Liver (tissue), 9 donors: ENCODE measurements around the gene DPY30. TPM values are rescaled to one million over a fixed set of nuclear protein-coding genes. Genes with fewer than 3 reads are reported as not detected.

Experiments used
- DNase-seq: peaks from one replicate; pipeline ENCODE4 v3.0.0-alpha.2; 2017; ENCODE audit warnings: low spot score
- H3K27ac ChIP-seq, 2 donors: one replicate each; pipeline ENCODE4 v1.7.0; 2013; ENCODE audit warnings: inconsistent platforms in 2 of 2, low read length in 2 of 2, control low read depth in 1 of 2, low read depth in 1 of 2, mild to moderate bottlenecking in 1 of 2
- H3K27me3 ChIP-seq, 4 donors: one replicate each; pipeline versions ENCODE4 v1.6.1 to v1.7.0; 2013; ENCODE audit warnings: low read length in 3 of 4, inconsistent platforms in 1 of 4, mild to moderate bottlenecking in 1 of 4, moderate library complexity in 1 of 4; ENCODE audit not compliant: control insufficient read depth in 4 of 4, insufficient read depth in 4 of 4
- H3K36me3 ChIP-seq, 4 donors: one replicate each; pipeline versions ENCODE4 v1.6.1 to v1.7.0; 2013; ENCODE audit warnings: low read length in 3 of 4, mild to moderate bottlenecking in 3 of 4, low read depth in 1 of 4, moderate library complexity in 1 of 4; ENCODE audit not compliant: control insufficient read depth in 4 of 4, insufficient read depth in 3 of 4
- H3K4me1 ChIP-seq, 4 donors: one replicate each; pipeline versions ENCODE4 v1.6.1 to v1.7.0; 2013; ENCODE audit warnings: low read length in 3 of 4, mild to moderate bottlenecking in 3 of 4, moderate library complexity in 1 of 4; ENCODE audit not compliant: control insufficient read depth in 4 of 4, insufficient read depth in 4 of 4
- H3K4me3 ChIP-seq, 3 donors: one replicate each; pipeline versions ENCODE4 v1.6.1 to v1.7.0; 2013; ENCODE audit warnings: low read length in 3 of 3, control low read depth in 1 of 3, low read depth in 1 of 3, mild to moderate bottlenecking in 1 of 3
- H3K9ac ChIP-seq, 2 donors: one replicate each; pipeline ENCODE4 v1.7.0; 2013; ENCODE audit warnings: low read length in 2 of 2, mild to moderate bottlenecking in 2 of 2, moderate library complexity in 2 of 2, control low read depth in 1 of 2, low read depth in 1 of 2
- H3K9me3 ChIP-seq, 4 donors: one replicate each; pipeline versions ENCODE4 v1.6.1 to v1.7.0; 2013; ENCODE audit warnings: low read length in 3 of 4; ENCODE audit not compliant: control insufficient read depth in 4 of 4
- ATF3 ChIP-seq: IDR thresholded peaks from 2 replicates; pipeline ENCODE4 v1.6.1; 2016; ENCODE audit warnings: antibody characterized with exemption
- EGR1 ChIP-seq, 2 donors: IDR thresholded peaks; 2 replicates each; pipeline ENCODE4 v1.6.1; 2016 to 2018; ENCODE audit warnings: antibody characterized with exemption in 2 of 2, low read depth in 2 of 2
- FOXA1 ChIP-seq: IDR thresholded peaks from 2 replicates; pipeline ENCODE4 v1.6.1; 2016; ENCODE audit warnings: antibody characterized with exemption
- FOXA2 ChIP-seq: IDR thresholded peaks from 2 replicates; pipeline ENCODE4 v1.6.1; 2016; ENCODE audit warnings: antibody characterized with exemption
- GABPA ChIP-seq, 2 donors: IDR thresholded peaks in 1 of 2; conservative IDR thresholded peaks in 1 of 2; 2 replicates each; pipeline ENCODE4 v1.6.1; 2016; ENCODE audit warnings: antibody characterized with exemption in 2 of 2, mild to moderate bottlenecking in 1 of 2, moderate library complexity in 1 of 2
- HNF4A ChIP-seq, 2 donors: conservative IDR thresholded peaks; 2 replicates each; pipeline ENCODE4 v1.6.1; 2016; ENCODE audit warnings: antibody characterized with exemption in 2 of 2, mild to moderate bottlenecking in 2 of 2
- HNF4G ChIP-seq: IDR thresholded peaks from 2 replicates; pipeline ENCODE4 v1.6.1; 2016; ENCODE audit warnings: antibody characterized with exemption
- JUND ChIP-seq, 2 donors: IDR thresholded peaks; 2 replicates each; pipeline ENCODE4 v1.6.1; 2016; ENCODE audit warnings: antibody characterized with exemption in 2 of 2
- MAX ChIP-seq: IDR thresholded peaks from 2 replicates; pipeline ENCODE4 v1.6.1; 2016; ENCODE audit warnings: antibody characterized with exemption
- NR2F2 ChIP-seq: IDR thresholded peaks from 2 replicates; pipeline ENCODE4 v1.6.1; 2016; ENCODE audit warnings: antibody characterized with exemption
- RAD21 ChIP-seq, 2 donors: IDR thresholded peaks; 2 replicates each; pipeline ENCODE4 v1.6.1; 2016; ENCODE audit warnings: antibody characterized with exemption in 2 of 2, mild to moderate bottlenecking in 2 of 2
- REST ChIP-seq: IDR thresholded peaks from 2 replicates; pipeline ENCODE4 v1.6.1; 2016; ENCODE audit warnings: antibody characterized with exemption, mild to moderate bottlenecking
- RXRA ChIP-seq, 2 donors: IDR thresholded peaks; 2 replicates each; pipeline ENCODE4 v1.6.1; 2017 to 2018; ENCODE audit warnings: antibody characterized with exemption in 2 of 2, mild to moderate bottlenecking in 1 of 2
- SP1 ChIP-seq: IDR thresholded peaks from 2 replicates; pipeline ENCODE4 v1.6.1; 2018; ENCODE audit warnings: antibody characterized with exemption, mild to moderate bottlenecking
- TAF1 ChIP-seq: conservative IDR thresholded peaks from 2 replicates; pipeline ENCODE4 v1.6.1; 2016; ENCODE audit warnings: antibody characterized with exemption, mild to moderate bottlenecking
- ZBTB33 ChIP-seq: IDR thresholded peaks from 2 replicates; pipeline ENCODE4 v1.6.1; 2016; ENCODE audit warnings: antibody characterized with exemption
- WGBS: extraction: QIAGEN DNeasy Blood & Tissue Kit; methylation state at CpG from one replicate; pipeline ENCODE4 v1.1.7; 2013; 5-methylcytosine and 5-hydroxymethylcytosine counted together
- polyA plus RNA-seq, 2 donors: library from polyadenylated mRNA; stranded (reverse) in 1 of 2; unstranded in 1 of 2; fragments of 200-250 nt in 1 of 2; fragments of >200 nt in 1 of 2; fragmentation: Nextera tagmentation in 1 of 2; extraction: Ambion mirVana in 1 of 2; gene quantifications; one replicate each; pipeline versions ENCODE4 v1.2.1 to v1.2.3, GENCODE V29; 2013 to 2015
- total RNA-seq, 2 donors: library from RNA; depleted of rRNA; stranded (reverse); fragments of >200 nt; gene quantifications; one replicate each; pipeline ENCODE4 v1.2.3, GENCODE V29; 2014
- donor health status: healthy.
- donor health status: healthy.
- donor health status: healthy.
- donor health status: healthy.
- donor health status: healthy.

Gene DPY30
- total and polyA plus RNA-seq, 4 donors: 24.3 to 75.4 (median 34.5) TPM

- WGBS: 96% methylated on average over 2 of the region's 2 CpGs
Measured at GRCh38 chr2:32005371-32005976, 34.1 kb downstream of the DPY30 start.

GRCh38 chr2:32003791-32004190 is 35.8 kb downstream of the DPY30 start:
- Histone ChIP-seq H3K27ac (no peak overlapping the region), H3K4me3 (no peak overlapping the region), H3K27me3 (no peaks in the 10 kb centered on the region), H3K9ac (no peak overlapping the region), H3K9me3 (no peaks in the 10 kb centered on the region), H3K36me3 (no peaks in the 10 kb centered on the region), H3K4me1 (peaks cover 10 to 49% (median 40%) of the 10 kb centered on the region in 4 donors)
- no peak for DNase-seq
- 98% methylated on average over 2 of the region's 2 CpGs for WGBS
- TF ChIP-seq GABPA (IDR thresholded peaks at IDR 0.05 in 1 of 2, conservative IDR thresholded peaks at IDR 0.05 in 1 of 2) (no peak), EGR1 (IDR thresholded peaks at IDR 0.05; ENCODE audit: low read depth in 2 of 2) (no peak), NR2F2 (no peak), HNF4G (no peak), TAF1 (no peak), RXRA (IDR thresholded peaks at IDR 0.05) (no peak), RAD21 (IDR thresholded peaks at IDR 0.05) (no peak), FOXA2 (no peak), ZBTB33 (no peak), ATF3 (no peak), REST (no peak), SP1 (no peak), MAX (no peak), FOXA1 (no peak)

More at GRCh38 chr2:32005371-32005976, 34.1 kb downstream of the DPY30 start:
- no peaks in the 10 kb centered on the region for H3K27me3 ChIP-seq
- H3K9ac ChIP-seq: no peak overlapping the region
- H3K4me1 ChIP-seq: peaks cover 10 to 52% (median 42%) of the 10 kb centered on the region in 4 donors
- no peak overlapping the region for H3K27ac ChIP-seq
- H3K9me3 ChIP-seq: no peaks in the 10 kb centered on the region
- DNase-seq: no peak
- TF ChIP-seq ZBTB33 (no peak), FOXA1 (no peak), EGR1 (IDR thresholded peaks at IDR 0.05; ENCODE audit: low read depth in 2 of 2) (no peak), FOXA2 (no peak), HNF4A (conservative IDR thresholded peaks at IDR 0.05) (no peak), RAD21 (IDR thresholded peaks at IDR 0.05) (no peak), JUND (IDR thresholded peaks at IDR 0.05) (no peak), GABPA (IDR thresholded peaks at IDR 0.05 in 1 of 2, conservative IDR thresholded peaks at IDR 0.05 in 1 of 2) (no peak)
- H3K4me3 ChIP-seq: no peak overlapping the region
- no peaks in the 10 kb centered on the region for H3K36me3 ChIP-seq
